ENCODE data around the gene ZNF554.

ZNF554 gene

DNA sequence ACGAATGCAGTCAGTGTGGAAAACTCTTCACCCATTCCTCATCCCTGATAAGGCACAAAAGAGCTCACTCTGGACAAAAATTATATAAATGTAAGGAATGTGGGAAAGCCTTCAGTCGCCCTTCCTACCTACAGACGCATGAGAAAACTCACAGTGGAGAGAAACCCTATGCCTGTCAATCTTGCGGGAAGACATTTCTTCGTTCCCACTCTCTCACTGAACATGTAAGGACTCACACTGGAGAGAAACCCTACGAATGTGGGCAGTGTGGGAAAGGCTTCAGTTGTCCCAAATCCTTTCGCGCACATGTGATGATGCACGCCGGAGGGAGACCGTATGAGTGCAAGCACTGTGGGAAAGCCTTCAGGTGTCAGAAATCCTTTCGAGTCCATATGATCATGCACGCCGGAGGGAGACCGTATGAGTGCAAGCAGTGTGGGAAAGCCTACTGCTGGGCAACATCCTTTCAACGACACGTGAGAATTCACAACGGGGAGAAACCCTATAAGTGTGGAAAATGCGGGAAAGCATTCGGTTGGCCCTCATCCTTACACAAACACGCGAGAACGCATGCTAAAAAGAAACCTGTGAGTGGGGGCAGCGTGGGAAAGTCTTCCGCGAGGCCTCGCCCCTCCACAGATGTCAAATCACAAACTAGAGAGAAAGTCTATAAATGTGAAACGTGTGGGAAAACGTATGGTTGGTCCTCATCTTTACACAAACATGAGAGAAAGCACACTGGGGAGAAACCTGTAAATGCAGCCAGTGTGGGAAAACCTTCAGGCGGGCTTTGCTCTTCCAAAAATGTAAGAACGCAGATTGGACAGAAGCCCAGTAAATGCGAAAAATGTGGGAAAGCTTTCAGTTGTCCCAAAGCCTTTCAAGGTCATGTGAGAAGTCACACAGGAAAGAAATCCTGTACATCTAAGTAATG, 58.0 kb downstream of the ZNF554 start:
- no peak for DNase-seq

DNA sequence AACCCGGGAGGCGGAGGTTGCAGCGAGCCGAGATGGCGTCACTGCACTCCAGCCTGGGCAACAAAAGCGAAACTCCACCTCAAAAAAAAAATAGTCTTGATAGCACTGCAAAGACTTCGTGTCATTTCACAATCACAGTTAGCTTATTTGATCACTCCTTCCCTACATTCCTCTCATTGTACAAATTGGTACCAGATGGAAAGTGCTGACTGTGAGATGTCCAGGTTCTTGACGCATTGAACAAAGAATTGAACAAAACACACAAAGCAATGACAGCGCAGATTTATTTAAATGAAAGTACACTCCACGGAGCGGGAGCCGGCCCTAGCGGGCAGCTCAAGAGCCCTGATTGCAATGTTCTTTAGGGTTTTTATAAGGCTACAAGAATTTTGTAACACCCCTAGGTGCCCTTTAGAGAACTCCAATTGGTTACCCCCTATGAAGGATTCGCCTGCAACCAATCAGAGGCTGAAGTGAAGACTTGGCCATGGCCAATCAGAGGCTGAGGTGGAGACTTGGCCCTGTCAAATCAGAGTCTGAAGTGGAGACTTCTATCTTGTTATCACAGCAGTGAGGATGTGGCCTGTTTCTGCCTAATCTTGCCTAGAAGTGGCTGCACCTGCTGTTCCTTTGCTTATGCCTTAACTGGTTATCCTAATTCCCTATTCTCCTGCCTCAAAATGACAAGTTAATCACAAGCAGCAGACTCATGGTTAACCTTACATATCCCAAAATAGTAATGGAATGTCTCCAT, 64.2 kb downstream of the ZNF554 start:
- DNase-seq: no peak

DNA sequence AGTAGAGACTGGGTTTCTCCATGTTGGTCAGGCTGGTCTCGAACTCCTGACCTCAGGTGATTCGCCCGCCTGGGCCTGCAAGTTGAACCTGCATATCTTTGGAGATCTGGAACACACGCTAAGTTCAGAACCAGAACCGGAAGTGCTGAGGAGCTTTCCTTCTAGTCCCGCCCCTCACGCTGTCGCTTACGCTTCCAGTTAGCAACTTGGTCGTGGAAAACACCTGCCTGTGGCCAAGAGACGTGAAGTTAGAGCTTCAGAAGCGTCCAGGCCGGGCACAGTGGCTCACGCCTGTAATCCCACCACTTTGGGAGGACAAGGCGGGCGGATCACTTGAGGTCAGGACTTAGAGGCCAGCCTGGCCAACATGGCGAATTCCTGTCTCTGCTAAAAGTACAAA, 66.1 kb downstream of the ZNF554 start:
- DNase-seq: no peak
